ENCODE measurements around the gene ZNF888.
"Not testable (repeated sequence)": the region's sequence is repeated elsewhere in the genome, so short reads cannot be mapped to it uniquely, and the experiment has no call there.

ZNF888 gene

GRCh38 chr19:52922841-52923777 is at the start of gene ZNF888:
ZNF888 (minus strand) TSS chr19:52923428; CDS start chr19:52917873, 5,555 bp downstream.
- peak; percentile 79 for DNase-seq (ENCODE audit: low spot score)

- no peak for DNase-seq (ENCODE audit: low spot score)
Observed at GRCh38 chr19:52967772-52968171, 44.5 kb upstream of the ZNF888 start.

- DNase-seq (ENCODE audit: low spot score): peak; percentile 24
Observed at GRCh38 chr19:52963247-52963618, 40.0 kb upstream of the ZNF888 start.

GRCh38 chr19:52962394-52963246 is 39.4 kb upstream of the ZNF888 start, which contains the start of gene ZNF816:
ZNF816 (minus strand) TSS chr19:52962881; CDS start chr19:52956089, 6,792 bp downstream.
- DNase-seq (ENCODE audit: low spot score): peak; percentile 91

GRCh38 chr19:52961981-52962380 is 38.8 kb upstream of the ZNF888 start:
- no peak for DNase-seq (ENCODE audit: low spot score)

- DNase-seq (ENCODE audit: low spot score): no peak
Observed at GRCh38 chr19:52959613-52960295, 36.5 kb upstream of the ZNF888 start.

- DNase-seq (ENCODE audit: low spot score): no peak
Observed at GRCh38 chr19:52957591-52957990, 34.4 kb upstream of the ZNF888 start.

GRCh38 chr19:52956917-52957316 is 33.7 kb upstream of the ZNF888 start:
- DNase-seq (ENCODE audit: low spot score): no peak

- no peak for DNase-seq (ENCODE audit: low spot score)
Observed at GRCh38 chr19:52949422-52949821, 26.2 kb upstream of the ZNF888 start.

- no peak for DNase-seq (ENCODE audit: low spot score)
Observed at GRCh38 chr19:52948025-52948770, 25.0 kb upstream of the ZNF888 start.

- DNase-seq (ENCODE audit: low spot score): no peak
Observed at GRCh38 chr19:52946322-52947310, 23.4 kb upstream of the ZNF888 start.

- DNase-seq (ENCODE audit: low spot score): no peak
Observed at GRCh38 chr19:52945652-52946321, 22.6 kb upstream of the ZNF888 start.

GRCh38 chr19:52944703-52945493 is 21.7 kb upstream of the ZNF888 start:
- DNase-seq (ENCODE audit: low spot score): not testable (repeated sequence)

GRCh38 chr19:52943884-52944643 is 20.8 kb upstream of the ZNF888 start:
- DNase-seq (ENCODE audit: low spot score): no peak

GRCh38 chr19:52943134-52943883 is 20.1 kb upstream of the ZNF888 start:
- DNase-seq (ENCODE audit: low spot score): no peak

- peak; percentile 74 for DNase-seq (ENCODE audit: low spot score)
Observed at GRCh38 chr19:52942386-52943133, 19.3 kb upstream of the ZNF888 start.

Measured in hepatic stellate cell (primary cell).